ENCODE measurements around the gene DNAH2. TPM values are rescaled to one million over a fixed set of nuclear protein-coding genes. Genes with fewer than 3 reads are reported as not detected.

DNAH2 gene
- total RNA-seq, 1 donor from 2014 or later, result 0.10 TPM

DNA sequence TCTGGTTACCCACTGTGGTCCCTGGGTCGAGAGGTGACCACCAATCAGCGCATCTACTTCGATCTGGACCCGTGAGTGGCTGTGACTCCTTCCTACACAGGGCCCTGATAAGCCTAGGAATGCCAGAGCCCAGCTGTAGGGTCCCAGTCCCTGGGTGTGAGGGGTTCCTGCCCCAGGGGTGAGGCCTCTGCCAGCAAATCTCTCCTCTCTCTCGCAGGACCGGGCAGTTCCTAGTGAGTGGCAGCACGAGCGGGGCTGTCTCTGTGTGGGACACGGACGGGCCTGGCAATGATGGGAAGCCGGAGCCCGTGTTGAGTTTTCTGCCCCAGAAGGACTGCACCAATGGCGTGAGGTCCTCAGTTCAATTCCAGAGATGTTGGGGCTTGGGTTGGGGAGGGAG, 14.8 kb upstream of the DNAH2 start:
- no peak for DNase-seq

DNA sequence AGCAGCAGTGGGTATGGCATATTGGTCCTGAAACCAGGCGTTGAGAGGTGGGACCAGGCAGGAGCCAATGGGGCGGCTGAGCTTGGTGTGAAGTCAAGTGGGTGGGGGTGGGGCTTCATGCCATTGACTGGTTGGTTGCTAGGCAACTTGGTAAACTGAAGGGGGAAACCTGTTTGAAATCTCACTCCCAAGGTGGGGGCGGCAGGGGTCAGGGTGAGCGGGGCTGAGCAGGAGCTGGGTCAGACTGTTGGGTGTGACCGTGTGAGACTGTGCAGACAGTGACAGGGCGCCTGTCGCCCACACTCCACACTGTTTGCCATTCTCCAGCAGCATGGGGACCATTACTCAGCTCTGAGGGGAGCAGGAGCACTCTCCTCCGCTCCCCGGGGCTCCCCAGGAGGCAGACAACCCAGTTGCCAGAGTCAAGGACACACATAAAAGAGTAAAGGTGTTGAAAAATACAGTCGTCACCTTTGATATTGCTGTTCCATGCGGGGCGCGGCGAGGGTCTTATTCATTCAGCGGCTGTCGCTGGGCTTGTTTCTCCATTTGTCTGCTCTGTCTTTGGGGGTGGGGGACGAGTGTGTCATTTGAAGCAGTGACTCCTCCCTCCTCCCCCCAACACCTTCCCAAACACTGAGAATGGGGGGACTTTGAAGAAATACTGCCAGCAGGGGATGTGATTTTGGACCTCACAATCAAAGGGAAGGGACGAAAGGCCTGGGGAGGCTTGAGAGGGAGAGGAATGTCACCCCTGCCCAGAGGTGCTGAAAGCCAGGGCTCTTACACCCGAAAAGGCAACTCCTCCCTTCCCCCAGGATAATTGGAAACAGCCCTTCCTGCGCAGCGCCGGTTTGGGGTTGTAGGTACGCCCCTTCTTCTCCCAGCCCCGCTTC, 13.7 kb upstream of the DNAH2 start:
- DNase-seq, result peak; percentile 39

DNA sequence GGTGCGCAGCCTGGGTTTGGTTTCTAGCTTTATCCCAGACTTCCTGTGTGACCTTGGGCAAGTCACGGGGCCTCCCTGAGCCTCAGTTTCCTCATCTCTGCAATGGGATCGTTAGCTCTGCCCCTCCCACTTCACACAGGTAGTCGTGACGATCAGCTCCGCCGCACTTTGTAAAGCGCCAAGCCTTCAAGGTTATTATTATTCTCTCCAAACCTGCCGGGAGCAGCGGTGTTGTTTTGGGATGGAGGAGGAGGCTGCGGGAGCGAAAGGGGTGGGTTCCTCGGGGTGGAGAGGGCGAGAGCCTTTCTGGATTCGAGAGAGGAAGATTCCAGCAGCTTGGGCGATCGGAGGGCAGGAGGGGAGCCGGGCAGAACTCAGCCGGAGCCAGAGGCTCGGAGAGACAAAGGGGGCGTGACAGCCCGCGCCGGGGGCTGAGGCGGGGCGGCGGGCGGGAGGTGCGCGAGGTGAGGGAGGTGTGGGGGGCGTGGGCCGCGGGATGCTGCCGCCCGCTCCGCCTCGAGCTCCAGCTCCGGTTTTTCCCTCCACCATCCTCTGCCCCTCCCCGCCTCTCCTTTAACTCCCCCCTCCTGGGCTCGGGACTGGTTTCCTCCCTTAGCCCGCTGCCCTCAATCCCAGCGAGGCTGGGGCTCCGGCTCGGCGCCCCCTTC, 12.8 kb upstream of the DNAH2 start, which contains the start of gene EFNB3:
Gene EFNB3, plus strand, starts transcription at position 602 of the 668 bp plus-strand sequence. CDS start 397 bp downstream, outside the sequence.
- DNase-seq, result no peak

DNA sequence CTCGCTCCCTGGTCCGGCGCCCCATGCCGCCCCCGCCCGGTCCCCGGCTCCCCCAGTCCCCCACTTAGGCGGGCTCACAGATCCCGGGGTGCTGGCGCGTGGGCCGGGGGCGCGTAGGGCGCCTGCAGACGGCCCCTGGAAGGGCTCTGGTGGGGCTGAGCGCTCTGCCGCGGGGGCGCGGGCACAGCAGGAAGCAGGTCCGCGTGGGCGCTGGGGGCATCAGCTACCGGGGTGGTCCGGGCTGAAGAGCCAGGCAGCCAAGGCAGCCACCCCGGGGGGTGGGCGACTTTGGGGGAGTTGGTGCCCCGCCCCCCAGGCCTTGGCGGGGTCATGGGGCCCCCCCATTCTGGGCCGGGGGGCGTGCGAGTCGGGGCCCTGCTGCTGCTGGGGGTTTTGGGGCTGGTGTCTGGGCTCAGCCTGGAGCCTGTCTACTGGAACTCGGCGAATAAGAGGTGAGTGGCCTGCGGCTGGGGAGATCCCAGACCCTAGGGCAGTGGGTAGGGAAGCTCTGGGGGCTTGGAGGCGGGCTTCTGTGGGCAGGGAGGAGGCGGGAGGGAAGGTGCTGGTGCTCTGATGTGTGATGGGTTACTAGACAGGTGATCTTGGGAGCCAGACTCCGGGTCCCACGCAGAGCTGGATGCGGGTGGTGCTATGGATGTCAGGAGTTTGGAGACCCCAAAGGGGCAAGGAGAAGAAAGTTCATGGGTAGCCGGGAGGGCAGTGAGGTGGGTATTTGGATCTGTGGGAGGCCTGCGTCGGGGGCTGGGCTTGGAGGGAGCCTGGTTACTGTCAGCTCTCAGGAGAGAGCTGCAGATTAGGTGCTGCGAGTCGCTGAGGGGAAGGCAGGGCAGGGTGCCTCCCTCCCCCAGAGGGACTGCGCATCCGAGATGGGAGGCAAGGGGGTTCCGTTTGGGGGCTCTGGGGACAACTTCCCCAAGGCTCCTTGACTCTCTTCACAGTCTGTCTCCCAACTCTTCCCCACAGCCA, 12.0 kb upstream of the DNAH2 start:
- DNase-seq, result no peak

DNA sequence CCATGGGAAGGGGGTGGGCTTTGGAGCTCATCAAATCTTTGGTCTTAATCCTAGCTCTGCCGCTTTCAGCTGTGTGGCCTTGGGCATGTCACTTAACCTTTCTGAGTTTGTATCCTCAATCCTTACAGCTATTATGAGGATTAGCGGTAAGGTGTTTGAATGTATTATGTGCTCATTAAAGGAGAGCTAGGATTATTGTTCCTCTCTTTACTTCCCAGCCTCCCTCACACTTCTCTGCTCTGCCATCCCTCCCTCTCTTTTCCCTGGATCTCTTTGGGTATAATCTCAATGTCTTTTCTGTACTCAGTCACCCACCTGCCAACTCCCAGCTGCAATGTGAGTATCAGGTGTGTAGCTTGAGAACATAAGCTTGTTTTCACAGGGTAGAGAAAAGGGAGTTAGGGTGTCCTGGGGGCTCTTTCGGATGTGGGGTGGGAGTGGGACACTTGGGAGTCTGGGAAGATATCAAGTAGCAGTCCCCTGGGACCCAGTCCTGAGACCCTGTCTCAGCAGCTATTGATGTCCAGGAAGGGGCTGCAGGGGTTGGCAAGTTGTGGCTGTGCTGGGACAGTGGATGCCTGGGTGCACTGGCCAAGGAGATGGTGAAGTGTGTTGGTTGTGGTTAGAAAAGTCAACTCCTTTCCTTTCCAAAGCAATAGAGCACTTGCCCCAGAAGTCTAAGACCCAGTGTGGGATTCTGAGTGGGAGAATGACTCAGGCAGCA, 10.8 kb upstream of the DNAH2 start:
- no peak for DNase-seq

DNA sequence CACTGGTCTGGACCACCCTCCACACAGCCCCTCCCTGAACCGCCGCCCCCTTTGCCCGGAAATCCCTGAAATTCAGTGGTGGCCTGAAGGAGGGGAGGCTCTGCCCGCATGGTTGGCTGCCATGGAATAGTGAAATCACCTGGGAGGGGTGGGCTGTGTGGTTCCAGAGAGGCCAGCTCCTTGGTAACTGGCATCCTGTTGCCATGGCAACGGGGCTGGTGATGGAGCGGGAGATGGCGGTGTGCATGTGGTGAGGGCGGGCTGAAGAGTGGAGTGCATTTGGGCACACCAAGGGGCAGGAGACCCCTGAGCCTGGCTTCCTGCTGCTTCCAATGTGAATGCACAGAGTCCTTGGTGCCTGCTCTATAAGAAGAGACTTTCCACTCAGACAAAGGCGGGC, 10.1 kb upstream of the DNAH2 start:
- DNase-seq, result no peak

DNA sequence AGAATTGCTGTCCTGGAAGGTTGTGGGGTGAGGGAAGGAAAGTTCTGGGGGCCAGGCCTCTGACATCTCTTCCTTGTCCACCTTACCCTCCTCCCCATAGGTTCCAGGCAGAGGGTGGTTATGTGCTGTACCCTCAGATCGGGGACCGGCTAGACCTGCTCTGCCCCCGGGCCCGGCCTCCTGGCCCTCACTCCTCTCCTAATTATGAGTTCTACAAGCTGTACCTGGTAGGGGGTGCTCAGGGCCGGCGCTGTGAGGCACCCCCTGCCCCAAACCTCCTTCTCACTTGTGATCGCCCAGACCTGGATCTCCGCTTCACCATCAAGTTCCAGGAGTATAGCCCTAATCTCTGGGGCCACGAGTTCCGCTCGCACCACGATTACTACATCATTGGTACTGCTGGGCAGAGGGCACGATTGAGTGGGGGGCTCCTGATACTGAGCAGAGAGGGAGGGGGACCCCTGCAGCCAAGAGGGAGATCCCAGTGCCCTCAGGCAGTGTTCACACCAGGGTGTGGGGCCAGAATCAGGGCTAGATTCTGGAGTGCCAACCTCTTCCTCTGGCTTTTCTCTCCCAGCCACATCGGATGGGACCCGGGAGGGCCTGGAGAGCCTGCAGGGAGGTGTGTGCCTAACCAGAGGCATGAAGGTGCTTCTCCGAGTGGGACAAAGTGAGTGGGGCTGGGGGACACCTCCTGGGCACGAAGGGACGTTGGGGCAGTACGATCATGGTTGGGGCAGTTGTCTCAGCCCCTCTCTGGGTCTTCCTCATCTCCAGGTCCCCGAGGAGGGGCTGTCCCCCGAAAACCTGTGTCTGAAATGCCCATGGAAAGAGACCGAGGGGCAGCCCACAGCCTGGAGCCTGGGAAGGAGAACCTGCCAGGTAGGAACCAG, 9.4 kb upstream of the DNAH2 start:
- DNase-seq, result no peak

DNA sequence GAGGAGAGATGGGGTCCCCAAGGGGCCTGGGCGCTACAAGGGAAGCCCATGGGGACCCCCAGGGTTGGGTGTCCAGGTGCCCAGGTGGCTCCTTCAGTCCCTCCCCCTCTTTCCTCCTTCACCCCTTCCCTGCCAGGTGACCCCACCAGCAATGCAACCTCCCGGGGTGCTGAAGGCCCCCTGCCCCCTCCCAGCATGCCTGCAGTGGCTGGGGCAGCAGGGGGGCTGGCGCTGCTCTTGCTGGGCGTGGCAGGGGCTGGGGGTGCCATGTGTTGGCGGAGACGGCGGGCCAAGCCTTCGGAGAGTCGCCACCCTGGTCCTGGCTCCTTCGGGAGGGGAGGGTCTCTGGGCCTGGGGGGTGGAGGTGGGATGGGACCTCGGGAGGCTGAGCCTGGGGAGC, 8.5 kb upstream of the DNAH2 start:
- DNase-seq, result no peak

DNA sequence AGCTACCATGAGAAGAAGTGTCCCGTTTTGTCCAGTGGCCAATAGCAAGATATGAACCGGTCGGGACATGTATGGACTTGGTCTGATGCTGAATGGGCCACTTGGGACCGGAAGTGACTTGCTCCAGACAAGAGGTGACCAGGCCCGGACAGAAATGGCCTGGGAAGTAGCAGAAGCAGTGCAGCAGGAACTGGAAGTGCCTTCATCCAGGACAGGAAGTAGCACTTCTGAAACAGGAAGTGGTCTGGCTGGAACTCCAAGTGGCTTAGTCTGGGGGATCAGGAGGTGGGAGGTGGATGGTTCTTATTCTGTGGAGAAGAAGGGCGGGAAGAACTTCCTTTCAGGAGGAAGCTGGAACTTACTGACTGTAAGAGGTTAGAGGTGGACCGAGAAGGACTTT, 7.2 kb upstream of the DNAH2 start:
- no peak for DNase-seq

DNA sequence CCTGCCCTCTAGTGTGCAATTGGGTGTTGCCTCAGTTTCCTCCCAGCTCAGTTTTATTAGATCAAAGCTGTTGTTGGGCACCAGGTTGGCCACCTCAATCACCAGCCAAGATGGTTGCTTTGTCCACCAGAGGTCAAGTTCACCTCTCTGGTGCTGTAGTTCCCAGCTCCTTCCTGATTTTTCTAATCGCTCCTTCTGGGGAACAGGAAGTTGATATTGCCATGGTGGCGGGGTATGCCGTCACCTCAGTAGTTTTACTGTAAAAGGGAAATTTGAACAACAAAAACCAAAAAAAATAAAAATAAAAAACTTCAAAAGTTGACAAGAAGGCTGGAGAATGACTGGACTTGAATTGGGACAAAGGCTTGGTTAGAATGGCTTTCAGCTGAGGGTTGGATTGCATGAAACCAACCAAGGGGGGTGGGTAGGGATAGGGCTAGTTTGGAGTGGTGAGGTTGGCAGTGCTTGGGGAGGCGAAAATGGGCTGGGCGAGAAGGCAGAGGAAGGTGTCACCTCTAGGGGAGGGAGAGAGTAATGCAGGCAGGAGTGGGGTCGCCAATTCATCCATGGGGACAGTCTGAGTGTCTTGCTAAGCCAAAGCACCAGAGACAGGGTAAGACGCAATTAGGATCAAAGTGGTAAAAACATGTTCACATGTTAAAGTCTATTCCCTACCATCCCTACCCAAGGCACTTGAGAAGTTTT, 6.3 kb upstream of the DNAH2 start:
- DNase-seq, result no peak

DNA sequence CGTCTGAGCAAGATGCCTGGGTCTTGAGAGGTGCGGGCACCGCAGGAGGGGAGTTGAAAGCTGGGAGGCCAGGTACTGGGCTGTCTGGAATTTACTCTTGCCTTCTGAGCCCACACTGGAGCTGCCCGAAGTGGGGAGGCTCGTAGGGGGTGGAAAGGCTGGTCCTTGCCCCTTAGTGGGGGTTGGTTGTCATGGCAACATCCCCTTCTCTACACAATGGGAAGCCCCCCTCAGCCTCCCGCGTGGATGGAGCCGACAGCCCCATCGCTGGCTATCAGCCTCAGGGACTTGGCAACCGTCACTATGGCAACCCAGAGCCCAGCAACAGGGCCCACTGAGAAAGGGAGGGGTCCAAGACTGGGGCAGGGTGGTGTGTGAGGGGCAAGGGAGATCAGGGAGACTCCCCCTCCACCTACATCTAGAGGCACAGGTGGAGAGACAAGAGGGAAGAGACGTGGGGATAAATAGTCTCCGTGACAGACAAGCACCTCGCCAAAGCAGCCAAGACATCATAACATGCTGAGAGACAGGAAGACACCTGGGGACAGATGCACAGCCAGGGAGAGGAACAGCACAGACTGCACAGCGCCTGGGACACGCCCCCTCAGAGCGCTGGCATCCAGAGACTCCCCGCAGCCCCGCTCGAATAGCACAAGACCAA, 5.3 kb upstream of the DNAH2 start:
- no peak for DNase-seq

DNA sequence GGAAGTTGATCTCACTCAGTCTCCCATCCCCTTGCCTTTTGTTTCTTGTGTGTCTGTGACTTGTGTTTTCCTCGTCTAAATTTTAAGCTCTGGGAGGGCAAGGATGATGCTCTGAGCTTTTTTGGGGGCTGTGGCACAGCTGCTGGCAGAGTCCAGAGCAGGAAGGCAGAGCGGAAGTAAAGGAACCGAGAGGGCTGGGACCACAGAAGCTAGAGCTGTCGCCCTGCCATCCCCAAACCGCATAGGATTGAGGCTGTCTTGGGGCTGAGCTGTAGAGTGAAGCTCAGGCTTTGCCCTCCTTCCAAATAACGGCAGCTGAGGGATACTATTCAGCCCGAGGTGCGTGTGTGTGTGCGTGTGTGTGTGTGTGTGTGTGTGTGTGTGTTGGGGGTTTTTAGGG, 3.8 kb upstream of the DNAH2 start:
- no peak for DNase-seq

DNA sequence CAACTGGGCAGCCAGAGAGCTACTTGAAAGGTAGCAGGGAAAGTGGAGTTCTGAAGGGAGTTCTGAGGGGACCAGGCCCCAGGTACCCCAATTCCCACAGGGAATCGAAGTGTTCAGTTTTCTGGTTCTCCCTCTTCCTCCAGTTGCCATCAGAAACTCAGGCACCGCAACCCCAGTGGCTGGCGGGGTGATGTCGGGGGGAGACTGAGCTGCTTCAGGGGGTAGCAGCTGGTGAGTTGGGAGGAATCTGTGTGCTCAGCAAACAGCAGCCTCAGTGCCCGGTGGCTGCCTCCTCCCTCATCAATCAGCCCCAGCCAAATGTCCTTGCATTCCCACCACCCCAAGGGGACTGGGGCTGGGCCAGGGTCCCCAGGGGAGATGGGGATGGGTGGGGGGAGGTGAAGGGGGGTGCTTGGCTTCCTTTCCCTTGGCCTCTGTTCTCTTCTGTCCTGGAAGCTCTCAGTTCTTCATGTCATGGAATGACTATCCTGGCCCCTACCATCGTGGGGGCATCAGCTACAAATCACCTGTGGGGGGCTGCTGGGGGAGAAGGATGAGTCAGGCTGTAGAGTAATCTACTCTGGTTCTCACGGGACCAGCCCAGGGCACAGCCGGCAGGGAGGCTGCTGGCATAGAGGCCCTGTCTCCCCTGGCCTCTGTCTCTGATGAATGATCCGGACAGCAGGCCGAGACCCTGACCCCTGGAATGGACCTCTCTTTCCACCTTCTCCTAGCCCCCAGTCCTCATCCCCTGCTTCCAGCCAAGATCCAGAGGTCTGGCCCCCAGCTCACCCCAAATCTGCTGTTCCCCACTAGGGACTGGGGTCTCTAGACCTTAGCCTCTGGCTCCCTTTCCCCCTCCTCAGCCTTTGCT, 2.6 kb upstream of the DNAH2 start:
- no peak for DNase-seq

DNA sequence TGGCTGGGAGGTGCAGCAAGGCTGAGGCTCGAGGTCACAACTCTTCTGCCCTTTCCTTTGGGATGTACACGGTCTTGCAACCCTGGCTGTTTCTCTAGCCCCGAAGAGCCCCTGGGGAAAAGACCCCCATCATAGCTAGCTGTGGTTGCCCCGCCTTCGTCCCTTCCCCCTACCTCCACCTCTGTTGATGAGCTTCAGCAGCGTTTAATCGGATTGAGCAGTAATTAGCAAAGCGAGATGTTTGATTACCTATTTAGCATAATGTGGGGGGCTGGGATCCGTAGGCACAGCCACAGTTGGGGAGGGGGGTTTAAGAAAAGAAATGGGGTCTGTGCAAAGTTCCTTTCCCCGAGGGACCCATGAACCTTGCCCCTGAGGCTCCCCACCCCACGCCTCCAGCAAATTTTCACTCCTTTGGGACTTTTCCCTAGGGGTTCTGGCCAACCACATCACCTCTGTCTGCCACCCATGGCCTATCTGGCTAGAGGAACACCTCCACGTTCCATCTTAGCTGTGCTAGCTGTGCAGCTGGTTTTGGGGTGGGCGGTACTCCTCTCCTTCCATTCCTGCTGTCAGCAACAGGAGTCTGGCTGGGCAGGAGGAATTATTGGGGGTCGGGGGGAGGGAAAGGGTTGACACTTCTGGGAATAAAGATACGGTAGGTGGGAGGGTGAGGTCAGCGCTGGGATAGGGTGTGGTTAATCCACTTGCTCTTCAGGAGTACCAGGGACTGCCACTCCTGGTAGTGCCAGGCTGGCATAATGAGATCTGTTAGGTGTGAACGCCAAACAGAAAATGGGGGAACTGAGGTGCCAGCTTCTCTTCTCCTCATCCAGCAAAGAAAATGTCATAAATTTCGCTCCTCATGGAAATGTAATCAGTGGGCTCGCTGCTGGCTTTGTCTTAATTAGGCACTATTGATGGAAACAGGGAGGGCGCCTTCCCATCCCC, 1.3 kb upstream of the DNAH2 start:
- DNase-seq, result no peak

DNA sequence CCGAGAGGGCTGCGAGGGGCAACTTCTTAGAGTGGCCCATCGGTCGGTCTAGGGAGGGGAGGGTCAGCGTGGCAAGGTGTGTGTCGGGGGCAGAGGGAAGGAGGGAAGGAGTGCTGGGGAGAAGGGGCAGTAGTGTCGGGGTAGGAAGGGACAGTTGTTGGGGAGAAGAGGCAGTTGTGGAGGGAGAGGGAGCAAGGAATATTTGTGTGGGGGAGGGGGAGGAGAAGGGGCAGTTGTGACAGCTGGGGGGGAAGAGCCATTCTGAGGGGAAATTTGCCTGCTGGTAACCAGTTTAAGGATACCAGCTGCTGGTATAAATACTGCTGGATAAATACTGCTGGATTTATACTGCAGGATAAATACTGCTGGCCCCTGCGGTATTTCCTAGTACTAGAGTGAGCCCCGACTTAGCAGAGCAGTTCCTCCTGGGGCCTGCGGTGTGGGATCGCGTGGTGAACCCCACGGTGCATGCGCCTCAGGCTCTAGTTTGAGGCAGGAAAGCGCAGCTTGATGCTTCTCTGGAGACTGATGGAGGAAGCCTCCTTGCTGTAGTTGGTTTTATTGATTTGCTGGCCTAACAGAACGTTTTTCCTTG, 309 bp downstream of the DNAH2 start:
- no peak for DNase-seq

DNA sequence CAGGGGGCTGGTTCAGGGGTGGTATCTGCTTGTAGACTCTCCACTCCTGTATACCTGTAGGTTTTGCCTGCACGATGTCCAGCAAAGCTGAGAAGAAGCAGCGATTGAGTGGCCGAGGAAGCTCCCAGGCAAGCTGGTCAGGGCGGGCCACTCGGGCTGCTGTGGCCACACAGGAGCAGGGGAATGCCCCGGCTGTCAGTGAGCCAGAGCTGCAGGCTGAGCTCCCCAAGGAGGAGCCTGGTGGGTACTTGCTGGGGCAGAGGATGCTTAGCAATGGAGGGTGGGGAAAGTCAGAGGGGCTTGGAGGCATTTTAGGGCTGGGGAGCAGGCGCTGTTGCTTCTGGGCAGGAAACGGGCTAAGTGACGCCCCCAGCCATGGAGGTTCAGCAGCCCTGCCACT, 2.1 kb downstream of the DNAH2 start:
- no peak for DNase-seq

DNA sequence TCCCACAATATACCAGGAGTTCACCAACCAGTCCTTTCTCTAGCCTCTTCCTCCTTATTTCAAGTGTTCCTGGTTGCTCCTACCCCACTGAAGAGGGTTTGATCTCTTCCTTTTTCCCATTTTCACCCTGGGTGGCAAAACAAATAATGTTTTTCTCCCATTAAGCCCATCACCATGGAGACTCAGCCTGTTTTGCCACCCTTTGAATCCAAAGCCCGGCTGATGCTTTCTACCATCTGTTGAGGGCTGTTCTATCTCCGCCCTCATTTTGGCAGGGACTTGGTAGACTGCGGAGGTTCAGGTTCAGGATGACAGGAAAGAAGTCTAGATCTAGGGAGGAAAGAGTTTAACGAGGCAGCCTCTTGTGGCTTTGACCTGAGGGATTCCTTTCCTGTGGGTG, 2.6 kb downstream of the DNAH2 start:
- no peak for DNase-seq
